ENCODE measurements around the gene CAB39.
A peak's percentile ranks its signal among the peaks of the same experiment; 100 is the strongest.

CAB39 gene

GRCh38 chr2:230785346-230785745, 72.7 kb downstream of the CAB39 start:
- DNase-seq (ENCODE audit: low spot score), result no peak

GRCh38 chr2:230787101-230787500, 74.5 kb downstream of the CAB39 start:
- DNase-seq (ENCODE audit: low spot score), result no peak

- no peak for DNase-seq (ENCODE audit: low spot score)
These were observed 76.0 kb downstream of the CAB39 start for GRCh38 chr2:230788554-230789175.

GRCh38 chr2:230790981-230791380, 78.3 kb downstream of the CAB39 start:
- no peak for DNase-seq (ENCODE audit: low spot score)

- no peak for DNase-seq (ENCODE audit: low spot score)
These were observed 81.1 kb downstream of the CAB39 start for GRCh38 chr2:230793572-230794359.

- no peak for DNase-seq (ENCODE audit: low spot score)
These were observed 81.9 kb downstream of the CAB39 start for GRCh38 chr2:230794497-230794896.

GRCh38 chr2:230795856-230796255, 83.2 kb downstream of the CAB39 start:
- DNase-seq (ENCODE audit: low spot score), result no peak

- DNase-seq (ENCODE audit: low spot score), result no peak
These were observed 83.7 kb downstream of the CAB39 start for GRCh38 chr2:230796280-230796862.

GRCh38 chr2:230797515-230798495, 85.2 kb downstream of the CAB39 start:
- DNase-seq (ENCODE audit: low spot score), result no peak

GRCh38 chr2:230798769-230799399, 86.2 kb downstream of the CAB39 start:
- peak; percentile 51 for DNase-seq (ENCODE audit: low spot score)

- no peak for DNase-seq (ENCODE audit: low spot score)
These were observed 92.8 kb downstream of the CAB39 start for GRCh38 chr2:230805353-230806017.

GRCh38 chr2:230807729-230808128, 95.1 kb downstream of the CAB39 start:
- DNase-seq (ENCODE audit: low spot score), result no peak

GRCh38 chr2:230809015-230809414, 96.4 kb downstream of the CAB39 start:
- no peak for DNase-seq (ENCODE audit: low spot score)

- DNase-seq (ENCODE audit: low spot score), result no peak
These were observed 97.1 kb downstream of the CAB39 start for GRCh38 chr2:230809677-230810251.

- DNase-seq (ENCODE audit: low spot score), result no peak
These were observed 98.9 kb downstream of the CAB39 start for GRCh38 chr2:230811508-230811907.

- no peak for DNase-seq (ENCODE audit: low spot score)
These were observed 99.4 kb downstream of the CAB39 start for GRCh38 chr2:230812033-230812432.

GRCh38 chr2:230814616-230815015, 102.0 kb downstream of the CAB39 start:
- no peak for DNase-seq (ENCODE audit: low spot score)

GRCh38 chr2:230815088-230815487, 102.4 kb downstream of the CAB39 start:
- no peak for DNase-seq (ENCODE audit: low spot score)

GRCh38 chr2:230816735-230817134, 104.1 kb downstream of the CAB39 start:
- DNase-seq (ENCODE audit: low spot score), result no peak

GRCh38 chr2:230819433-230819832, 106.8 kb downstream of the CAB39 start:
- DNase-seq (ENCODE audit: low spot score), result no peak

Data from COLO829 (cell line).